GM23338 (cell line): ENCODE results near the gene CNTN5.

Experiments used
- EZH2 ChIP-seq: fragments of 200-600 bp; sonication (generic); IDR thresholded peaks from one replicate; pipeline ENCODE4 v1.8.0; 2017; ENCODE audit warnings: antibody characterized with exemption, mild to moderate bottlenecking, low read depth; ENCODE audit not compliant: unreplicated experiment
- EZH2phosphoT487 ChIP-seq: fragments of 200-600 bp; sonication (generic); IDR thresholded peaks from one replicate; pipeline ENCODE4 v1.8.1; 2018; ENCODE audit warnings: antibody characterized with exemption; ENCODE audit not compliant: unreplicated experiment
- POLR2AphosphoS5 ChIP-seq: IDR thresholded peaks from 2 replicates; pipeline ENCODE4 v1.6.1; 2016; ENCODE audit warnings: antibody characterized with exemption, low read depth
- TF ChIP-seq, protein P1 (sequence below): IDR thresholded peaks from 2 replicates; pipeline ENCODE4 v1.6.1; 2016; ENCODE audit warnings: antibody characterized with exemption
- TF ChIP-seq, protein P2 (sequence below), 2 experiments: fragments of 200-600 bp in 1 of 2; sonication (generic) in 1 of 2; conservative IDR thresholded peaks; 2 replicates each; pipeline versions ENCODE4 v1.5.1 to v1.6.1; 2016 to 2017; ENCODE audit warnings: antibody characterized with exemption in 2 of 2, low read depth in 2 of 2, mild to moderate bottlenecking in 2 of 2, moderate library complexity in 1 of 2
- TF ChIP-seq, protein P3 (sequence below): IDR thresholded peaks from one replicate; pipeline ENCODE4 v1.6.1; 2018; ENCODE audit warnings: antibody characterized with exemption; ENCODE audit not compliant: unreplicated experiment

DNA sequence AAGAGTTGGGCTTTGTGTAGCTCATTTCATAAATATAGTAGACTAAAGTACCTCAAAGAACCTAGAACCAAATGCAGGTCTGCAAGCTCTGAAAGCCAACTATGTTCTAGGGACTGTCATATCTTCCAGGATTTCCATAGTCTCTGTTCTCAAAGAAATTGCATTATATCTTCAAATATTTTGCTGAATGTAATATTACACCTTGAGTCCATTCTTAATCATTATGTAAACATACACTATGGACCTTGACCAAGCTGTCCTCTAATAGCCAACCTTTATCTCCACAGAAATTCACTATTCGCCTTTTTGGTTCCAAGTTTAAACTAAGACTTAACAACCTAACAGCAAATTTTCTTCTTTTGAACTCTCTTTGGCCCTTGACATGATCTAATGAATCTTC lies 987.7 kb downstream of the CNTN5 start:
- TF ChIP-seq, protein P1, sequence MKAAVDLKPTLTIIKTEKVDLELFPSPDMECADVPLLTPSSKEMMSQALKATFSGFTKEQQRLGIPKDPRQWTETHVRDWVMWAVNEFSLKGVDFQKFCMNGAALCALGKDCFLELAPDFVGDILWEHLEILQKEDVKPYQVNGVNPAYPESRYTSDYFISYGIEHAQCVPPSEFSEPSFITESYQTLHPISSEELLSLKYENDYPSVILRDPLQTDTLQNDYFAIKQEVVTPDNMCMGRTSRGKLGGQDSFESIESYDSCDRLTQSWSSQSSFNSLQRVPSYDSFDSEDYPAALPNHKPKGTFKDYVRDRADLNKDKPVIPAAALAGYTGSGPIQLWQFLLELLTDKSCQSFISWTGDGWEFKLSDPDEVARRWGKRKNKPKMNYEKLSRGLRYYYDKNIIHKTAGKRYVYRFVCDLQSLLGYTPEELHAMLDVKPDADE: no peak
- no peak for TF ChIP-seq EZH2
- TF ChIP-seq, protein P2, sequence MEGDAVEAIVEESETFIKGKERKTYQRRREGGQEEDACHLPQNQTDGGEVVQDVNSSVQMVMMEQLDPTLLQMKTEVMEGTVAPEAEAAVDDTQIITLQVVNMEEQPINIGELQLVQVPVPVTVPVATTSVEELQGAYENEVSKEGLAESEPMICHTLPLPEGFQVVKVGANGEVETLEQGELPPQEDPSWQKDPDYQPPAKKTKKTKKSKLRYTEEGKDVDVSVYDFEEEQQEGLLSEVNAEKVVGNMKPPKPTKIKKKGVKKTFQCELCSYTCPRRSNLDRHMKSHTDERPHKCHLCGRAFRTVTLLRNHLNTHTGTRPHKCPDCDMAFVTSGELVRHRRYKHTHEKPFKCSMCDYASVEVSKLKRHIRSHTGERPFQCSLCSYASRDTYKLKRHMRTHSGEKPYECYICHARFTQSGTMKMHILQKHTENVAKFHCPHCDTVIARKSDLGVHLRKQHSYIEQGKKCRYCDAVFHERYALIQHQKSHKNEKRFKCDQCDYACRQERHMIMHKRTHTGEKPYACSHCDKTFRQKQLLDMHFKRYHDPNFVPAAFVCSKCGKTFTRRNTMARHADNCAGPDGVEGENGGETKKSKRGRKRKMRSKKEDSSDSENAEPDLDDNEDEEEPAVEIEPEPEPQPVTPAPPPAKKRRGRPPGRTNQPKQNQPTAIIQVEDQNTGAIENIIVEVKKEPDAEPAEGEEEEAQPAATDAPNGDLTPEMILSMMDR (conservative IDR thresholded peaks at IDR 0.05; ENCODE audit: low read depth in 2 of 2): no peak
- TF ChIP-seq POLR2AphosphoS5: no peak
- no peak for TF ChIP-seq EZH2phosphoT487
- TF ChIP-seq, protein P3, sequence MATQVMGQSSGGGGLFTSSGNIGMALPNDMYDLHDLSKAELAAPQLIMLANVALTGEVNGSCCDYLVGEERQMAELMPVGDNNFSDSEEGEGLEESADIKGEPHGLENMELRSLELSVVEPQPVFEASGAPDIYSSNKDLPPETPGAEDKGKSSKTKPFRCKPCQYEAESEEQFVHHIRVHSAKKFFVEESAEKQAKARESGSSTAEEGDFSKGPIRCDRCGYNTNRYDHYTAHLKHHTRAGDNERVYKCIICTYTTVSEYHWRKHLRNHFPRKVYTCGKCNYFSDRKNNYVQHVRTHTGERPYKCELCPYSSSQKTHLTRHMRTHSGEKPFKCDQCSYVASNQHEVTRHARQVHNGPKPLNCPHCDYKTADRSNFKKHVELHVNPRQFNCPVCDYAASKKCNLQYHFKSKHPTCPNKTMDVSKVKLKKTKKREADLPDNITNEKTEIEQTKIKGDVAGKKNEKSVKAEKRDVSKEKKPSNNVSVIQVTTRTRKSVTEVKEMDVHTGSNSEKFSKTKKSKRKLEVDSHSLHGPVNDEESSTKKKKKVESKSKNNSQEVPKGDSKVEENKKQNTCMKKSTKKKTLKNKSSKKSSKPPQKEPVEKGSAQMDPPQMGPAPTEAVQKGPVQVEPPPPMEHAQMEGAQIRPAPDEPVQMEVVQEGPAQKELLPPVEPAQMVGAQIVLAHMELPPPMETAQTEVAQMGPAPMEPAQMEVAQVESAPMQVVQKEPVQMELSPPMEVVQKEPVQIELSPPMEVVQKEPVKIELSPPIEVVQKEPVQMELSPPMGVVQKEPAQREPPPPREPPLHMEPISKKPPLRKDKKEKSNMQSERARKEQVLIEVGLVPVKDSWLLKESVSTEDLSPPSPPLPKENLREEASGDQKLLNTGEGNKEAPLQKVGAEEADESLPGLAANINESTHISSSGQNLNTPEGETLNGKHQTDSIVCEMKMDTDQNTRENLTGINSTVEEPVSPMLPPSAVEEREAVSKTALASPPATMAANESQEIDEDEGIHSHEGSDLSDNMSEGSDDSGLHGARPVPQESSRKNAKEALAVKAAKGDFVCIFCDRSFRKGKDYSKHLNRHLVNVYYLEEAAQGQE: no peak
